GM19240 (cell line): ENCODE results near the gene ULK1.

ENCODE experiments used
- DNase-seq: peaks from one replicate; pipeline ENCODE4 v3.0.0; 2011; ENCODE audit warnings: low spot score; ENCODE audit not compliant: insufficient read length

ULK1 gene

GRCh38 chr12:131919051-131919347 lies 24.6 kb downstream of the ULK1 start:
- no peak for DNase-seq

DNA sequence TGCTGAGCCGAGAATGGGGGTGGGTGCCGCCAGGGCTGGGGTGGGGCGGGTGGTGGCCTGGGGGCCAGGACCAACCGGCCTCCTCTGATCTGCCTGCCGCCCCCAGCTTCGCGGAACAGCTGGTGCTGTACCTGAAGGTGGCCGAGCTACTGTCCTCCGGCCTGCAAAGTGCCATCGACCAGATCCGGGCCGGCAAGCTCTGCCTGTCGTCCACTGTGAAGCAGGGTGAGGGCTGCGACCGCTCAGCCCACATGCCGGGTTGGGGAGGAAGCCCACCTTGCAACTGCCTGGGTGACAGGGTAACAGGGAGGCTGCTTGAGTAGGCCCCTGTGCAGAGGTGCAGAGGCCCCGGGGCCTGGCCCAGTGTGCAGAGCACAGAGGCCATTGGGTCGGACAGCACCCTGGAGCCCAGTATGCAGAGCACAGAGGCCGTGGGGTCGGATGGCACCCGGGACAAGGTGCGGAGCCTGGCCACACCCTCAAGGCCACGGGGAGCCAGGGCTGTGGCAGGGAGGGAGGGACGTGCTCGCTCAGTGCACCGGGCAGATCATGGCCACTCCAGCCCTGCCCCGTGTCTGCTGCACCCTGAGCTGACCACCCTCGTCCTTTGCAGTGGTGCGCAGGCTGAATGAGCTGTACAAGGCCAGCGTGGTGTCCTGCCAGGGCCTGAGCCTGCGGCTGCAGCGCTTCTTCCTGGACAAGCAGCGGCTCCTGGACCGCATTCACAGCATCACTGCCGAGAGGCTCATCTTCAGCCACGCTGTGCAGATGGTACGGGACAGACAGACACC lies 25.1 kb downstream of the ULK1 start:
- DNase-seq, result no peak

- no peak for DNase-seq
Observed at GRCh38 chr12:131920157-131920508, 25.7 kb downstream of the ULK1 start.

DNA sequence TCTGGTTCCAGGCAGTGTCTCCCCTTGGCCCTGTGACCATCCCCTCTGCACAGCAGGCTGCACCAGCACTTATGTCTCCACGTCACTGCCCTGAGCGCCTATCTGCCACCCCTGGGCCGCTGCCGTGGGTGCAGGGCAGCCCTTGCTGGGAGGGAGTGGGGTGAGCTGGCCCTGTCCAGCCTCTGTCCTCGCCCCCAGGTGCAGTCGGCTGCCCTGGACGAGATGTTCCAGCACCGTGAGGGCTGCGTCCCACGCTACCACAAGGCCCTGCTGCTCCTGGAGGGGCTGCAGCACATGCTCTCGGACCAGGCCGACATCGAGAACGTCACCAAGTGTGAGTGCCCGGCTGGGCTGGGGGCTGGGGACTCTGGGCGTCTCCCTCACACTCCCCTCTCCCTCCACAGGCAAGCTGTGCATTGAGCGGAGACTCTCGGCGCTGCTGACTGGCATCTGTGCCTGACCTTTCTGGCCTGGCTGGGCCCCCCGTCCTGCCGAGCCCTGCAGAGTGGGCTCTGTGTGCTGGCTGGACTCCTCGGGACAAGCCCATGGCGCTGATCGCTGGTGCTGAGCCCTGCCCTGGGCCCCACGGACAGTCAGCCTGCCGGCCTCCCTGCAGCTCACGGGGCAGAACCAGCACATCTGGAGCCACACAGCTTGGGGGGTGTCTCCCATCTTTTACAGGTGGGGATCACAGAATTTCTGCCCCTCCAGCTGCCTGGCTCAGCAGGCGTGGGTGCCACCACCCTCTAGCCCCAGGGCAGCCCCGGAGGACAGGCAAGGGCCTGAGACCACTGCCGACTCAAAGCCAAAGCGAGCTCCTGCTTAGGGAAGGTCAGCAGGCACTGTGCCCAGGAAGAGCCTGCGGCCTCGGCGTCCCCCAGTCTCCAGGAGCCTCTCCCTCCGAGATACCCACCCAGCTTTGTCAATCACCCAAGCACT lies 26.7 kb downstream of the ULK1 start:
- no peak for DNase-seq

DNA sequence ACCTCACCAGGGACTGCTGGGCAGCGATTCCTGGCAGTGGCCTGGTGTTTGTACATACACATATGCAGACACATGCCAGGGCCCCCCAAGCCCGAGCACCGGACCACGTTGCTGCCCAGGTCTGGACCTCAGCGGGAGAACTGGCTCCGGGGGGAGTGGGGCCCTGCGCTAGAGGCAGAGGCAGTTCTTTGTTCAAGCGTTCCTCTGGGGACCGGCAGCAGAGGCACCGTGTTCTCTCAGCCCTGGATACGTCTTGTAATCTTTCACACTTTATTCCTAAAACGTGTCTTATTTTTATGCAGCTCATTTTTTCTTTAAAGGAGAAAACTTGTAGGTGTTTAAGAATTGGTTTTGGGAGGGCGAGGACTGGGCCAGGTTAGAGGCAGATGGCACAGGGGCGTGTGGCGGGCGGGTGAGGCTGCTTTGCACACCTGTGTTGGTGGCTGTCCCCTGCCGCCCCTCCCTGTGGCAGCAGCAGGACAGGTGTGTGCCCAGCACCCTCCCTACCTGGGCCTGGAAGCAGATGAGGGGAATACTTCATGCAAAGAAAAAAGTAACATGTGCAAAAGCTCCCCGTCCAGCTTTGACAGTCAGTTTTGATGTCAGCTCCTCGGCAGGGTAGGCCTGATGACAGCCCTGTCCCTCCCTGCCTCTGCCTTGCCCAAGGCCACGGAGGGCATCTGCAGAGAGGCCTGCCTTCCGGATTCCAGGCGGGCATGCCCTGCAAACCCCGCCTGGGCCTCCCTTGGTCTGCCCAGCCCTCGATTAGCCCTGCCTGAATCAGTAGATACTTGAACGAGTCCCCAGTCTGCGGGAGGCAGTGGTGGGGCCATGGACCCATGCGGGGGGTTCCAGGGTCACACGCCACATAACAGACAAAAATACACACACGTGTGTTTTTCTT lies 27.7 kb downstream of the ULK1 start:
- DNase-seq, result no peak

DNA sequence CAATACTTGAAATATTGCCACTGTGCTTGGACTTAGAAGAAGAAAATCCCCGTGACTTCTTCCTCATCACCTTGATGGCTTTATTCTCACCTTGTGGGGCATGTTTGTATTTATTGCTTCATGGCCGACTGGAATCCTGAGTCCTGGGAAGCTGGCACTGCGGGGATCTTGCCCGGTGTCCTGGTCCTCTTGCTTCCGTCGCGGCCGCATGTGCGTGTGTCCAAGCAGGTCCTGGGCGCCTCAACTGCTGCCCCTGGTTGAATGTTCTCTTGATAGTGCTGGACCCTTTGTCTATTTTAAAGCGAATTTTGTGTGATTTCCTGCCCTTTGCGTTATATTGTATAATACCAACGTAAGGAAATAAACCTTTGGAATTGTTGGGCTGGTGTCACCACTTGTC lies 28.4 kb downstream of the ULK1 start:
- no peak for DNase-seq

GRCh38 chr12:131923260-131923659 lies 28.8 kb downstream of the ULK1 start:
- DNase-seq, result peak; percentile 81

DNA sequence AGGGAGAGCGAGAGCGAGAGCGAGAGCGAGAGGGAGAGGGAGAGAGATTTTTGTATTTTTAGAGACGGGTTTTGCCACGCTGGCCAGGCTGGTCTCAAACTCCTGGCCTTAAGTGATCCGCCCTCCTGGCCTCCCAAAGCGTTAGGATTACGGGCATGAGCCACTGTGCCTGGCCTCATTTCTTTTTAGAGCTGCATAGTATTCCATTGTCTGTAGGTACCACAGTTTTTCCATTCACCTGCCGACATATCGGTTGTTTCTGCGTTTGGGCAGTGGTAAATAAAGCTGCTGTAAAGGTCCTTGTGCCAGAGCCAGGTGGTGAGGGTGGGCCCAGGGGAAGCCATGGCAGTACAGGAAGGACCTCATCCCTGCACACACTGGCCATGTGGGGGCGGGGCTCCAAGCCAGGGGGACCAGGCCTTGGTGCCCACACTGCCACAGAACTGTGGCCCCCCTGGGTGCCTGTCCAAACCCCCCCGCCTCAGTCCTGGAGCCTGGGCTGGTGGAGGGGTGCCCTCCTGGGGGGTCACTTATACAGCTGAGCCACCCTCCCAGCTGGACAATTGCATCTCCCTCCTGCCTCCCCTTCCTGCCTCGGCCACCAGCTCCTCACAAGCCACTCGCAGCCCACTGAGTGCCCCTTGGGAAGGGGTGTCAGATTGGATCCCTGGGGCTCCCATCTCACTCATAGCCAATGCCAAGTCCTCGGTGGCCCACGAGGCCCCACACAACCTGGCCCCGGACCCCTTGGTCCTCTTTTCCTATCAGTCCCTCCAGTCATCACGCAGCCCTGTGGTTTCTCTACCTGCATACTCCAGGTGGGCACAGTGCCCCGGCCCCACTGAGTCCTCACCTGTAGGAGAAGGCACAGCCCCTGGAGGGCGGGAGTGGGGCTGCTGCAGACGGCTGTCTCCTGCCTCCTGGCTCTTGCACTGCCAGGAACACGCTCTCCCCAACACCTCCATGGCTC lies 33.0 kb downstream of the ULK1 start:
- no peak for DNase-seq

DNA sequence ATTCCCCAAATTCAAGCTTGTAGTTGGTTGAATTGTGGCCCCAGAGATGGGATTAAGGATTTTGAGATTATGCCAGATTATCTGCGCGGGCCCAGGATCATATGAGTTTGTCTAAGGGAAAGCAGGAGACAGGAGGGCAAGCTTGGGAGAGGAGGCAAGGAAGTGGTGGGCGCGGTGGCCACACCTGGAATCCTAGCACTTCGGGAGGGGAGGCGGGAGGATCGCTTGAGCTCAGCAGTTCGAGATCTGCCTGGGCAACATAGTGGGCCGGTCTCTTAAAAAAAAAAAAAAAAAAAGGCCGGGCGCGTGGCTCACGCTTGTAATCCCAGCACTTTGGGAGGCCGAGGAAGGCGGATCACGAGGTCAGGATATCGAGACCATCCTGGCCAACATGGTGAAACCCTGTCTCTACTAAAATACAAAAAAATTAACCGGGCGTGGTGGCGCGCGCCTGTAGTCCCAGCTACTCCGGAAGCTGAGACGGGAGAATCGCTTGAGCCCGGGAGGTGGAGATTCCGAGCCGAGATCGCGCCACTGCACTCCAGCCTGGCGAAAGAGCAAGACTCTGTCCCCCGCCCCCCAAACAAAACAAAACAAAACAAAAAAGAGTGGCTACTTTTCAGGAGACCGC lies 33.8 kb downstream of the ULK1 start:
- DNase-seq, result no peak

DNA sequence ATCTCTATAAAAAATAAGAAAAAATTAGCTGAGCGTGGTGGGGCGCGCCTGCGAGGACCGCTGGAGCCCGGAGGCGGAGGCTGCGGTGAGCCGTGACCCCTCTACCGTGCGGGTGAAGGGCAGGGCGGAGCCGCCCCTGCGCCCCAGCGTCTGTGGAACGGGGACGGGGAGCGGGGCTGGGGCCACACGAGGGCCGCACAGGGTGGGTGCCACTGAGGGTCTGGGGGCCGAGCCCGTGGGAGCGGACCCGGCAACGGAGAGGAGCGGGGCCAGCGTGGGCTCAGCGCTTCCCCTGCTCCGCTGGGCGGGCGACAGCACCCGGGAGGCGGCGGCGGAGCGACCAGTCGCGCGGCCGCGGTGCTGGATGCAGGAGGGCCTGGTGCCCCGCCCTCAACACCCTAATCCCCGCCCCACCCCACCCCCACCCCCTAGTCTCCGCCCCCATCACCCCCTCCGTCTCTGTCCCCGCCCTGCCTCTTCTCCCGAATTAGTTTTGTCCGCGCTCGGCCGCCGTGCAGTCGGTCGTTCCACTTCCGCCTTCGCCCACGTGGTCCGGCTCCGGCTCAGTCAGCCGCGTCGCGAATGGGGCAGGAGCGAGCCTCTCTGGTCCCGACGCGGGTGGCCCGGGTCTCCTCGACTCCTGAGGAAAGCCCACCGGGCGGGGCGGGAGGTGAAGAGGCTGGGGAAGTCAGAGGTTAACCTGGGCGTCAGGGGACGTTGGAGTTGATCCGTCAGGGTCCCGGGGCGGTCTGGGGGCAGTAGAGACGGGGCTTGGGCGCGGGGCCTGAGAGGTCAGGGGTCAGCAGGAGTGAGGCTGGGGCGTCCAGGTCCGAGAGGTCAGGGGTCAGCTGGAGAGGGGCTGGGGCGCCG lies 34.5 kb downstream of the ULK1 start, which contains the start of gene PUS1:
Gene PUS1, plus strand, starts transcription at position 566 of the 870 bp plus-strand sequence. CDS start 447 bp downstream, outside the sequence.
- DNase-seq, result peak; percentile 95

DNA sequence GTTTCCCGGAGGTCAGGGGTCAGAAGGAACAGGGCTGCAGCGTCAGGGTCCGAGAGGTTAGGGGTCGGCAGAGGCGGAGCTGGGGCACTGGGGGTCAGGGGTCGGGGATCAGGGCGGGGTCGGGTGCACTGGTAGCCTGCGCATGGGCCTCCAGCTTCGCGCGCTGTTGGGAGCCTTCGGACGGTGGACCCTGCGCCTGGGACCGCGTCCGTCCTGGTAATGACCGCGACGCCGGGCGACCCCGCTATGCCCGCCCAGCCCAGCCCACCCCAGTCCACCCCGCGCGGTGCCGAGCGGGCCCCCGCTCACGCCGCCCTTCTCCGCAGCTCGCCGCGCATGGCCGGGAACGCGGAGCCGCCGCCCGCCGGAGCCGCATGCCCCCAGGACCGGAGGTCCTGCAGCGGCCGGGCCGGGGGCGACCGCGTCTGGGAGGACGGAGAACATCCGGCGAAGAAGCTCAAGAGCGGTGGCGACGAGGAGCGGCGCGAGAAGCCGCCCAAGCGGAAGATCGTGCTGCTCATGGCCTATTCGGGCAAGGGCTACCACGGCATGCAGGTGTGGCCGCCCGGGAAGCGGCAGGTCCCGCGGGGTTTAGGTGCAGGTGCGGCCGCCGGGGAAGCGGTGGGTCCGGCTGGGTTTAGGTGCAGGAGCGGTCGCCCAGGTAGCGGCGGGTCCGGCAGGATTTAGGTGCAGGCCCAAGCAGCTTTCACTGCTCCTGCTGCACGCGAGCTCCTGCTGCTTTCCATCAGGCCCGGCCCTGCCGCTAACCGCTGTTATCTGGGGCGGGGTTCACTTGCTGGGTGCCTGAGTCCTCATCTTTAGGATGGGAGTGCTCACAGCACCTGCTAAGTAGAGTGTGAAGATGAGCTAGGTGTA lies 35.4 kb downstream of the ULK1 start:
- DNase-seq, result no peak

DNA sequence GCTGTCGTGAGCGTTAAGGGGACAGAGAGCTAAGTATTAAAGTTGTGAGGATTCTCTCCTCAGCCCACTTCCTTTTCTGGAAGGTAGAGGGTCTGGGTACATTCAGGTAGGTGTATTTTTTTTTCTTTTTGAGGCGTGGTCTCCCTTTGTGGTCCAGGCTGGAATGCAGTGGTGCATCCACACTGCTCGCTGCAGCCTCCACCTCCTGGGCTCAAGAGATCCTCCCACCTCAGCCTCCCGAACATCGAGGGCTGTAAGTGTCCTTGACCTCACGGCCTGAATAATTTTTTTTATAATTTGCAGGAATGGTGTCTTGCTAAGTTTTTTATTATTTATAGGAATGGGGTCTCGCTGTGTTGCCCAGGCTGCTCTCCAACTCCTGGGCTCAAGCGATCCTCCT lies 36.1 kb downstream of the ULK1 start:
- DNase-seq, result no peak

DNA sequence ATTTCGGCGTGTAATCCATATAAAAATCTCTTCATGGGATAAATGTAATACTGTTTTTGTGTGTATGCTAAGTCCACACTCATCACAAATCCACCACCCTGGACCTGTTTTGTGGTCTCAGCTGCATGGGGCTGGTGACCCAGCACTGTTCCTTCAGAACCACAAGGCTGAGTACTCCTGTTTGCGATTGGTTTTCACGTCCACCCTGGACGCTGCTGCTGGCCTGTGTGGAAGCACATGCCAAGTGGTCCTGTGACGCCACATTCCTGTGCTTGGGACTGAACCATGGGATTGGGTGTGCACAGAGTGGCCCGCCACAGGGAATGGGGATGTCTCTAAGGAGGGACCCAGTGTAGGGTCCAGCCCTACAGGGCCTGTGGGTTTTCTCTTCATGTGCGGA lies 39.0 kb downstream of the ULK1 start:
- DNase-seq, result no peak

DNA sequence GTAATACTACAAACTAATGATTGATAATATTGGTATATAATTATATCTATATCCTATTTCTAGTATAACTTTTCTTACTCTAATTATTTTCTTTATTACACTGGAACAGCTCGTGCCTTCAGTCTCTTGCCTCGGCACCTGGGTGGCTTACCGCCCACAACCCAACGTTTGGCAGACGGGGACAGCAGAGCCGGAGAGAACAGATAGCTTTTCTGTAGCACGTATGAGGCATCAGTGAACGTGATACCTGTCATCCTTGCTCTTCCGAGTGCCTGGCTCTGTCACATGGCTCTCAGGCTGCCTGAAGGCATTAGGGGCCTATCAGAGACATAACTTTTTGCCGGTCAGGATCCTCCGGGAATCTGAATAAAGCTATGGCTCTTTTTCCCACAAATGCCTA lies 40.1 kb downstream of the ULK1 start:
- DNase-seq, result no peak

DNA sequence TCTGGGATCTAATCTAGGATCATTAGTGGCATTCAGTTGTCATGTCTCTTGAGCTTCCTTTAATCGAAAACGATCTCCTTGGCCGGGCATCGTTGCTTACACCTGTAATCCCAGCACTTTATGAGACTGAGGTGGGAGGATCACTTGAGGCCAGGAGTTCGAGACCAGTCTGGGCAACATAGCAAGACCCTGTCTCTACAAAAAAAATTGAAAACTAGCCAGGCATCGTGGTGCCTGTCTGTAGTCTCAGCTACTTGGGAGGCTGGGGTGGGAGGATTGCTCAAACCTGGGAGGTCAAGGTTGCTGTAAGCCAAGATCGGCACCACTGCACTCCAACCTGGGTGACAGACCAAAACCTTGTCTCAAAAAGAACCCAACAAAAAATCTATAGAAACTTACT lies 43.7 kb downstream of the ULK1 start:
- DNase-seq, result no peak

DNA sequence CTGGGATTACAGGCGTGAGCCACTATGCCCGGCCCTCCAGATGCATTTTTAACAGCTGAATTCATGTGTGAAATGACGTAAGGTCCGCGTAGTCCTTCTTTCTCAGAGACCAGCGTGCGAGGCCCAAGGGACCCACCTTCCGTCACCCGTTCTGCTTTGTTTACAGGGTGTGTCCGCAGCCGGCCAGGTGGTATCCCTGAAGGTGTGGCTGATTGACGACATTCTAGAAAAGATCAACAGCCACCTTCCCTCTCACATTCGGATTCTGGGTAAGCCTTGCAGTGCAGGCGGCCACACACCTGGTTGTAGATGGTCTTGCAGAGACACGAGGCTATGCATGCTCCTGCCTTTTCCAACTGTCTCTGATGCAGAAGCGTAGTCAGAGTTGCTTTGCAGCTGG lies 44.6 kb downstream of the ULK1 start:
- DNase-seq, result no peak

- DNase-seq, result no peak
Observed at GRCh38 chr12:131940141-131940547, 45.7 kb downstream of the ULK1 start.
